Breast epithelium (tissue), 4 donors: Measurements from ENCODE around the gene MZB1. TPM values are rescaled to one million over a fixed set of nuclear protein-coding genes. Genes with fewer than 3 reads are reported as not detected.
A peak's percentile ranks its signal among the peaks of the same experiment; 100 is the strongest.

Source experiments
- DNase-seq, 2 donors: peaks; one replicate each; pipeline ENCODE4 v3.0.0-alpha.2; 2019; ENCODE audit warnings: low spot score in 2 of 2
- H3K27ac ChIP-seq, 2 donors: fragments of 200-600 bp; sonication (generic) in 1 of 2; one replicate each; pipeline ENCODE4 v1.5.1; 2016 to 2019; ENCODE audit warnings: mild to moderate bottlenecking in 1 of 2
- H3K27me3 ChIP-seq, 2 donors: fragments of 200-600 bp; sonication (generic) in 1 of 2; one replicate each; pipeline versions ENCODE4 v1.5.1 to v1.6.0; 2017 to 2019; ENCODE audit warnings: control low read depth in 1 of 2, mild to moderate bottlenecking in 1 of 2
- H3K36me3 ChIP-seq: fragments of 200-600 bp; one replicate; pipeline ENCODE4 v1.5.1; 2019
- H3K4me1 ChIP-seq, 2 donors: fragments of 200-600 bp; sonication (generic); one replicate each; pipeline ENCODE4 v1.5.1; 2016 to 2019; ENCODE audit warnings: control low read depth in 1 of 2
- H3K4me3 ChIP-seq, 3 donors: fragments of 200-600 bp; sonication (generic); 1 replicate in 2 of 3; 2 replicates in 1 of 3; pipeline ENCODE4 v1.5.1; 2016 to 2019; ENCODE audit warnings: mild to moderate bottlenecking in 3 of 3, moderate library complexity in 2 of 3
- H3K9me3 ChIP-seq, 2 donors: fragments of 200-600 bp; sonication (generic) in 1 of 2; one replicate each; pipeline ENCODE4 v1.5.1; 2016 to 2019; ENCODE audit warnings: control low read depth in 1 of 2
- POLR2A ChIP-seq: fragments of 450-650 bp; IDR thresholded peaks from one replicate; pipeline ENCODE4 v1.6.1; 2016; ENCODE audit warnings: antibody characterized with exemption, mild to moderate bottlenecking, moderate library complexity
- POLR2AphosphoS5 ChIP-seq, 3 donors: sonication (generic); formaldehyde crosslinking; IDR thresholded peaks; one replicate each; pipeline ENCODE4 v1.6.1; 2017; ENCODE audit warnings: antibody characterized with exemption in 3 of 3
- intact Hi-C: fragments of 100-400 bp; cut with DNase I; formaldehyde crosslinking; loops from one replicate; pipeline ENCODE4 v1.15.1; 2023; ENCODE audit warnings: low total_unique reads
- total RNA-seq, 3 donors: library from RNA; depleted of rRNA; stranded (reverse); fragments of >200 nt; gene quantifications; one replicate each; pipeline ENCODE4 v1.1.0, GENCODE V29; 2016
- TF ChIP-seq, protein P1 (sequence below), 3 donors: fragments of 450-650 bp; IDR thresholded peaks; one replicate each; pipeline ENCODE4 v1.5.1; 2016 to 2017; ENCODE audit warnings: antibody characterized with exemption in 3 of 3, mild to moderate bottlenecking in 3 of 3, moderate library complexity in 3 of 3

Gene MZB1
- total RNA-seq, 3 donors from 2014 or later, result 8.6 to 35.4 TPM; not detected in 1

DNA sequence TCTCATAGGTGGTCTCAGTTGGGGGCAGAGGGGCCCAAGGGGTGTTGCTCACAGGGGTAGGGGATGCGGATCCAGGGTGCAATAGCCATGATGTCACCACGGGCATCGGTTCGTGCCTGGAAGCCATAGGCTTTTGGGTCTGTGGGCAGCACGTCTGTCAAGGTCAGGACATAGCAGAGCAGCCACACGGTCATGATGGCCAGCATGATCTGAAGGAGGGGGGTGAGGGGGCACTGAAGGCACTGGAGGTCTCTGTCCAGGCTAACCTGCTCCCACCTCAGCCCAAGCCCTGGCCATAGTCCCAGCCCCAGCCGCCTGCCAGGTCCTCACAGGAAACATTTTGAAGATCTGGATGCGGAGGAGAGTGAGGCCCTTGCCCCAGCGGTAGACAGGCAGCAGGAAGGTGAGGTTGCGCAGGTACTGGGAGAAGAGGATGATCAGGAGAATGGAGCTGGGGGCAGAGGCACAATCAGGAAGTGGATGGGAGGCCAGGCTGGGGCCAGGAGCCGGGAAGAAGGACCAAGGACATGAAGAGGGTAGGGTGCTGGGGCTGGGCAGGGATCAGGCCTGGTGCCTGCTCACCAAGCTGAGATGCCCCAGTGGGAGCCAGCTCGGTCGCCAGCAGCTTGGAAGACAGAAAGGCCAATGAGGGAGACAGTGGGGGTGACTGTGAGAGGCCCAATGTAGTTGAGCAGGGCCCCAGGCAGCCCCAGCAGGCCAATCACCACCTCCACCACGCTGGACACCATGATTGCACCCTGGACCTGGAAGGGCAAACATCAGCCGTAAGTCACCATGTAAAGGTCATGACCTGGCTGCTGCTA is 9.9 kb downstream of the MZB1 start:
- no peak for DNase-seq
- Histone ChIP-seq H3K27me3 (no peaks in the 10 kb centered on the region), H3K27ac (no peak overlapping the region), H3K4me3 (no peak overlapping the region), H3K36me3 (no peaks in the 10 kb centered on the region), H3K4me1 (peaks cover 0 to 8% of the 10 kb centered on the region in 2 donors), H3K9me3 (no peaks in the 10 kb centered on the region)
- intact Hi-C loops, result loop anchor here (1.0 kb wide), 1 partner anchor 27 kb away; no protein-coding TSS in a partner anchor
- no peak for TF ChIP-seq POLR2AphosphoS5 (IDR thresholded peaks at IDR 0.05)
- TF ChIP-seq POLR2A, result no peak
- TF ChIP-seq, protein P1, sequence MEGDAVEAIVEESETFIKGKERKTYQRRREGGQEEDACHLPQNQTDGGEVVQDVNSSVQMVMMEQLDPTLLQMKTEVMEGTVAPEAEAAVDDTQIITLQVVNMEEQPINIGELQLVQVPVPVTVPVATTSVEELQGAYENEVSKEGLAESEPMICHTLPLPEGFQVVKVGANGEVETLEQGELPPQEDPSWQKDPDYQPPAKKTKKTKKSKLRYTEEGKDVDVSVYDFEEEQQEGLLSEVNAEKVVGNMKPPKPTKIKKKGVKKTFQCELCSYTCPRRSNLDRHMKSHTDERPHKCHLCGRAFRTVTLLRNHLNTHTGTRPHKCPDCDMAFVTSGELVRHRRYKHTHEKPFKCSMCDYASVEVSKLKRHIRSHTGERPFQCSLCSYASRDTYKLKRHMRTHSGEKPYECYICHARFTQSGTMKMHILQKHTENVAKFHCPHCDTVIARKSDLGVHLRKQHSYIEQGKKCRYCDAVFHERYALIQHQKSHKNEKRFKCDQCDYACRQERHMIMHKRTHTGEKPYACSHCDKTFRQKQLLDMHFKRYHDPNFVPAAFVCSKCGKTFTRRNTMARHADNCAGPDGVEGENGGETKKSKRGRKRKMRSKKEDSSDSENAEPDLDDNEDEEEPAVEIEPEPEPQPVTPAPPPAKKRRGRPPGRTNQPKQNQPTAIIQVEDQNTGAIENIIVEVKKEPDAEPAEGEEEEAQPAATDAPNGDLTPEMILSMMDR (IDR thresholded peaks at IDR 0.05), result no peak

DNA sequence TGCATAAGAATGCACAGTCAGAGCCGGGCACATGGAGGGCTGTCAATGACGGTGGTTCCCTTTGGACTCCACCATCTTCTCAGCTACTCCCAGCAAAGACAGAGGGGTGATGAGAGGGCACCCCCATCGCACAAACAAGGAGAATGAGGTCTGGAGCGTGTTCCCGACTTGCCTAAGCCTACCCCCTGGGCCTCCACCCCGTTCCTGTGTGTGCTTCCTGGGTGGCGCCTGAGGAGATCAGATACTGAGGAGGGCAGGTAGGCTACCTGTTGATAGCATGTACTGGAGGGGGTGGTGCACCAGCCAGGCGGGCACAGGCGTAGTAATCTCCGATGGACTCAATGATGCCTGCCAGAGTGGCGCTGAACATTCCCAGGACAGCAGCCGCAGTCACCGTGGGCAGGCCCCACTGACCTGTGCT is 10.8 kb downstream of the MZB1 start:
- no peak for TF ChIP-seq POLR2AphosphoS5 (IDR thresholded peaks at IDR 0.05)
- Histone ChIP-seq H3K27me3 (no peaks in the 10 kb centered on the region), H3K9me3 (no peaks in the 10 kb centered on the region), H3K4me3 (no peak overlapping the region), H3K36me3 (no peaks in the 10 kb centered on the region), H3K4me1 (no peaks in the 10 kb centered on the region), H3K27ac (no peak overlapping the region)
- DNase-seq, result peak in 1 of 2 donors; percentile 39
- intact Hi-C loops, result loop anchor here (1.0 kb wide), 1 partner anchor 26 kb away; no protein-coding TSS in a partner anchor

DNA sequence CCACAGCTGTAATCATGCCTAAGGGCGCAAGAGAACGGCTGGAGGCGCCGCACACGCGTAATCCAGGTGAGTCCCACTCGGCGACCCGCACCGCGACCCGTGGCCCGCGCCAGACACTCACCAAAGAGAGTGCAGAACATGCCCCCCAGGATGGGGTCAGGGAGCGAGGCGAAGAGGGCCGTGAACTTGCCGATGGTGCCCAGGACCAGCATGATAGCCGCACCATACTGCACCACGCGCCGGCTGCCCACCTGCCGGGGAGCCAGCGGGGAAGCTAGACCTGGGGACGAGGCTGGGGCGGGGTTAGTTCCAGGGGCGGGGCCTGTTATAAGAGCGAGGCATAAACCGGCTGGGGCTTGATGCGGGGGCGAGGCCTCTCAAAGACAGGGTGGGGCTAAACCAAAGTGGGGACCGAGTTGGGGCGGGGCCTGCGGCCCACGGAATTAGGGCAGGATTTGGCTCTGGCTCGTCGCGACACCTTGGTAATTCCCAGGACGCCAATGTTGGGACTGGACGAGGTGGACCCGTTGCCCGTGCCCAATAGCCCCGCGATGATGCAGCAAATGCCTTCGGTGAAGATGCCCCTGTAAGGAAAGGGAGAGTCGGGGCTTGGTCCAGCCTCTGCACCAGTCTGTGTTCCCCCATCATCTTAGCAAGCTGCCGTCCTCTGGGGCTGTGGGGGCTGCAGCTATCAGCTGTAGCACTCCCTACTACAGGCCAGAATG is 11.4 kb downstream of the MZB1 start:
- Histone ChIP-seq H3K4me3 (no peak overlapping the region), H3K9me3 (no peaks in the 10 kb centered on the region), H3K36me3 (no peaks in the 10 kb centered on the region), H3K4me1 (no peaks in the 10 kb centered on the region), H3K27ac (no peak overlapping the region), H3K27me3 (no peaks in the 10 kb centered on the region)
- peak in 1 of 2 donors; percentile 41 for DNase-seq
- intact Hi-C loops, result no loop called here
- TF ChIP-seq, protein P1 (IDR thresholded peaks at IDR 0.05), result no peak
- TF ChIP-seq POLR2A (no peak), POLR2AphosphoS5 (IDR thresholded peaks at IDR 0.05) (no peak)

DNA sequence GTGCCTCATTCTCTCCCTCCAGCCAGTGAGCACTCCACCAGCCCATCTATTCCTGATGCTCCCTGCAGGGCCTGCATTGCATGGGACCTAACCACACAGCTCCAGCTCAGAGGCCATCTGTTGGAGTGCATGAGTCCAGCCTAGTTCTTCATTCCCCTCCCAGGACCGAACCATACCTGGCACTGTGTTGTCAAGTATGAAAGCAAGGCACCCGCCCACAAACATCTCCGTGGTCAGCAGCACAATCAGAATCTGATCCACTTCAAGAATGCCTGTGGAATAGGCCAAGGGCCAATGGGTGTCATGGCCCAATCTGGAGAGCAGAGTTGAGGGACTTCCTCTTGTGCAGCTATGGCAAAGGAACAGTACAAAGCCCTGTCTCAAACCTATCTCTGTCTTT is 12.5 kb downstream of the MZB1 start:
- Histone ChIP-seq H3K4me1 (no peaks in the 10 kb centered on the region), H3K27ac (no peak overlapping the region), H3K36me3 (no peaks in the 10 kb centered on the region), H3K27me3 (no peaks in the 10 kb centered on the region), H3K9me3 (no peaks in the 10 kb centered on the region), H3K4me3 (no peak overlapping the region)
- no peak for DNase-seq
- intact Hi-C loops, result no loop called here
- TF ChIP-seq POLR2A (no peak), POLR2AphosphoS5 (IDR thresholded peaks at IDR 0.05) (no peak)
- TF ChIP-seq, protein P1 (IDR thresholded peaks at IDR 0.05), result no peak

DNA sequence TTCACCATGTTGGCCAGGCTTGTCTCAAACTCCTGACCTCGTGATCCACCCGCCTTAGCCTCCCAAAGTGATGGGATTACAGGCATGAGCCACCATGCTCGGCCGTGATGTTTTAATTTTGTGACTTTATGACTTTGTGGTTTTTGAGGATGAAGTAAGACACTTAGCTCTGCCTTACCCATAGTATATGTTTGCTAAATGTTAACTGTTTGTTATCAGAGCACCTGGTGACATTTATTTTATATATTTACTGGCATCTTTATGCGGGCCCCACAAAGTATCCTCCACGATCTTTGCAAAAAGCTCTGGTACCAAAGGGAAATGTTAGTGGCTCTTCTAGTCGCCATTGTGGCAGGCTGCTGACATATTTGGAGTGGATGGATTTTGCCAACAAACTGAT is 13.3 kb downstream of the MZB1 start:
- Histone ChIP-seq H3K4me1 (no peaks in the 10 kb centered on the region), H3K27me3 (no peaks in the 10 kb centered on the region), H3K27ac (no peak overlapping the region), H3K9me3 (no peaks in the 10 kb centered on the region), H3K4me3 (no peak overlapping the region), H3K36me3 (no peaks in the 10 kb centered on the region)
- intact Hi-C loops, result no loop called here
- TF ChIP-seq, protein P1 (IDR thresholded peaks at IDR 0.05), result no peak
- TF ChIP-seq POLR2A (no peak), POLR2AphosphoS5 (IDR thresholded peaks at IDR 0.05) (no peak)
- no peak for DNase-seq
